ENCODE data around the gene EEF1E1.
"Not testable (repeated sequence)": the region's sequence is repeated elsewhere in the genome, so short reads cannot be mapped to it uniquely, and the experiment has no call there.

The EEF1E1 gene

DNA sequence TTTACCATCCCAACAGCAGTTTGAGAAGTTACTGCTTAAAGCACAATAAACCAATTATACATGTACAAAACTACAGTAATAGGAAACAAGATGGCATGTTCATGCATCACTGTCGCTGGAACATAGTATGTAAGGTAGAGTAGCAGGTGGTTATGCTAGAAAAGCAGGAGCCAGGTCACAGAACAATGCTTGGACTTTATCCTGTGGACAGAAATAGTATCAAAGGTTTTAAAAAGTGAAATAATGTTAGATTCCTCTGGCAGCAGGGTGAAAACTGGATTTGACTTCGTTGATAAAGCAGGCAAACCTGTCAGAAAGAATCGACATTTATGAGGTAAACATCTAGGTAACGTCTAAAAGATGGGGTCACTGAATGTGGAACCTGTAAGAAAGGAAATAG lies 40.6 kb downstream of the EEF1E1 start:
- DNase-seq, result no peak

DNA sequence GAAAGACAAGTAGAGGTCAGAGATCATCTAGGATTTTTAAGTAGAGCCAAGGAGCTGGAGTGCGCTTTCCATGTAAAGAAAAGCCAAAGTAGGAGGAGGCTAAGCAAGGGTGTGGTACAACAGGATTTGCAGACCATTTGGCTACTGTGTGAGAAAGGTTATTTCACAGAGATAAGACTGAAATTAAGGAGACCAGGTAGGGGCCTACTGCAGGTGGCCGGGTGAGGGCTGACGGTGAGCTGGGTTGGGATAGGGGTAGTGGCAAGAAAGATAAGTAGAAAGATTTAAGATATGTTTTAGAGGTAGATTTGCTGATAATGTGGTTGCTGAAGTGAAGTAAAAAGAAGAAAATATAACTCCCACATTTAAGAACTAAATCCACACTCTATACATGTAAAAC lies 42.0 kb downstream of the EEF1E1 start:
- no peak for DNase-seq

DNA sequence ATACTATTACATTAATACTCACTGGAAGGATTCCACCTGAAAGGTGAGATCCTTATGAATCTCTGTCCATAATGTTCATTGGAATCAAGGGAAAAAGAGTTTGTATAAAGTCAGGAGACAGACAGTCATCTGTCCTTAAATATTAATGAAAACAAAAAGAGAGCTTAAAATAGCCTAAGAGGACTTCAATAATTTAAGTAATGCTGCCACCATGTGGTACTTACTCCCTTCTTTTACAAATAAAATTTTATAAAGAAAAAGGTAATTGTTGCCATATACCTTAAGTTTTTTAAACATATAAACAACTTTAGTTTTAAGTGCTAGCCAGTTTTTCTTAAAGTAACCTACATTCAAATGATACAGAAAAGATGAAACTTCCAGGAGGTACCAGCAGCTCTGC lies 43.2 kb downstream of the EEF1E1 start:
- no peak for DNase-seq

DNA sequence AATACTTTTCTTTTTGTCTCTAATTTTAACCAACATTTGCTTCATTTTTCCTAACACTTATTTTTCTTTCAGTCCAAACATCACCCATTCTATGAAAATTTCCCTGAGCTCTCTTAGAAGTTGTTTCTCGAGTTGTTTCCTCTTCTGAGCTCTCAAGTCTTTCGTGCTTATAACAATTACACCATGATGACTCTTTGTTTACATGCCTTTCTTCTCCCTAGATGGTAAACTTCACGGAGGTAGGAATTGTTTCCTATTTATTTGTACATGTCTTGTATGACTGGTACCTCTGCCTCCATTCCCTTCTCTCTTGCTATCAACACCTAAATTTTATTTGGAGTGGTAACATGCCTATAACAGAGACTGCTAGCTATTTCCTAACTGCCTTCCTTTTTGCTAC lies 44.6 kb downstream of the EEF1E1 start:
- no peak for DNase-seq

DNA sequence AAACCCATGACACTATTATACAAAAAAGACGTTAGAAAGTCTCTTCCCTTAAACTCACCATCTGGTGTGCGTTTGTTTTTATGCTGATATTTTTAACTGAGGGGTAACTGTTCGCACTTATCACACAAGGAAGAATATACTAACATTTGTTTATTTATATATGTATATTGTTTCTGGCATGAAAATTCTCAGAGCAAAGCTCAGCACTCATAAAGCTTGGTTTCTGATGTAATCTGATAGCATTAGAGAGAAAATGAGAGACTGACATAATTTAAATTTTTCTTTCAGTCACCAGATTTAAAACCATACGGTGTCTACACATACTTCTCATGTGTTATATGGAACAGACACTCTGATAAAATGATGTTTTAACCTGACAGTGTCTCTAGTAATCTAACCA lies 45.1 kb downstream of the EEF1E1 start:
- DNase-seq, result no peak

DNA sequence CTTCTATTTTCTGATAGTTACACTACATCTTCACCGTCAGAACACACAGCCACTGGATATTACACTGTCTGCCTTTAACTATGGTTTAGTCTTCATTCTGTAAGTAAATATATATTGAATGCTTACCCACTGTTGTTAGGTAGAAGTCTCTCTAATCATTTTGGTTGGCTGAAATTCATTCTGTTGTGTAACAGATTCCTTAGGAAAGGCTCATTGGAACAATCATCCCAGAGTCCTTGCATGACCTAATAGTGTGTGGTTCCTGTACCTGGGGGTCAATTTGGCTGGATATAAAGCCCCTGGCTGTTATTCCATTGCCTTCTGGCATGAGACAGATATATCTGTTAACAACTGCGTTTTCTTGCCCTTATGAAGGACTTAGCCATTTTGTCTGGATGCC lies 48.1 kb downstream of the EEF1E1 start:
- DNase-seq, result no peak

DNA sequence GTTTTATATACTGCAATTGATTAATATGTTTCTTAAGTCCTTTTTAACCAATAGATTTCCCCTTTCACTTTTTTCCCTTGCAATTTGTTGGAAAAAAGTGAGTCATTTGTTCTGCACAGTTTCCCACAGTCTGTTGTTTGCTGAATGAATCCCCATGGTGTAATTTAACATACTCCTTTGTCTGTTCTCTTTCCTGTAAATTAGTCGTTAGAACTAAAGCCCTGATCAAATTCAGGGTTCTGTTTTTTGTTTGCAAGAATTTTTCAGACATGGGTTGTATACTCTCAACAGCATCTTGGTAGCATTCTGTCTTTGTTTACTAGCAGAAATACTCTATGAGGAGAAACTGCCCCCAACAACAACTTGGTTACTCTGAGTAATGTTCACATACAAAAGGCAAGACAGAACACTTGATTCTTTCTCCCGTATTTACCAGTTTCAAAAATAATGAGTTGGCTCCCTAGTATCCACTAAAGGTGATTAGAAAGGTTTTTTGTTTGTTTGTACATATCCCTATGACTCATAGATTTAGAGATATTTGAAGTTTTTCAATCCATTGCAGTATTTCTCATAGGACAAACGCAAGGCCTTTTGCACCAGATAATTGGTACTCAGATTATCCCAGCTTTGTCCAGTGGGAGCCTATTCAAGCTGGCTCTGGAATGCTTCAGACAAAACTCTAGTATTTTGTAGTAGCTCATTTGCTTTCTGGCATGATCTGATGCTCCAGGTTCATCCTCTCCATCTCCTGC lies 54.6 kb downstream of the EEF1E1 start:
- DNase-seq, result no peak

DNA sequence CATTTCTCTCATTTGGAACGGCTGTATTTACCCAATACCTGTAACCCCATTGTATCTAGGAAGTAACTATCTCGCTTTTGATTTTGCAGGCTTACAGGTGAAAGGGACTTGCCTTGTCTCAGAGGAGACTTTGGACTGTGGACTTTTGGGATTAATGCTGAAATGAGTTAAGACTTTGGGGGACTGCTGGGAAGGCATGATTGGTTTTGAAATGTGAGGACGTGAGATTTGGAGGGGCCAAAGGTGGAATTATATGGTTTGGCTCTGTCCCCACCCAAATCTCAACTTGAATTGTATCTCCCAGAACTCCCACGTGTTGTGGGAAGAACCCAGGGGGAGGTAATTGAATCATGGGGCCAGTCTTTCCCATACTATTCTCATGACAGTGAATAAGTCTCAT lies 56.6 kb downstream of the EEF1E1 start:
- DNase-seq, result not testable (repeated sequence)

DNA sequence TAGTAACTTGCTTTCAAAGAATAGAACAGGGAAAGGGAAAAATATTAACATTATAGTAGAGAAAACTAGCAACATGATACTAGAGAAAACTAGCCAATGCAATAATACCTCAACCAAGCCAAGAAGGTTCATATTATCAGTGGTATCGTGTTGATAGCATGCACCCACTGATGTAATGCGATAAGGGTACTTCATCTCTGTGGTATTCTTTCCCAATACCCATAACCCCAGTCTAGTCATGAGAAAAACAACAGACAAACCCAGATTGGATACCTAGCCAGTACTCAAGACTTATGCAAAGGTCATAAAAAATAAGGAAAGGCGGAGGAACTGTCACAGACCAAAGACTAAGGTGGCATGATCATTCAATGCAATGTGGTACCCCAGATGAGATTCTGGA lies 59.1 kb downstream of the EEF1E1 start:
- DNase-seq, result no peak

DNA sequence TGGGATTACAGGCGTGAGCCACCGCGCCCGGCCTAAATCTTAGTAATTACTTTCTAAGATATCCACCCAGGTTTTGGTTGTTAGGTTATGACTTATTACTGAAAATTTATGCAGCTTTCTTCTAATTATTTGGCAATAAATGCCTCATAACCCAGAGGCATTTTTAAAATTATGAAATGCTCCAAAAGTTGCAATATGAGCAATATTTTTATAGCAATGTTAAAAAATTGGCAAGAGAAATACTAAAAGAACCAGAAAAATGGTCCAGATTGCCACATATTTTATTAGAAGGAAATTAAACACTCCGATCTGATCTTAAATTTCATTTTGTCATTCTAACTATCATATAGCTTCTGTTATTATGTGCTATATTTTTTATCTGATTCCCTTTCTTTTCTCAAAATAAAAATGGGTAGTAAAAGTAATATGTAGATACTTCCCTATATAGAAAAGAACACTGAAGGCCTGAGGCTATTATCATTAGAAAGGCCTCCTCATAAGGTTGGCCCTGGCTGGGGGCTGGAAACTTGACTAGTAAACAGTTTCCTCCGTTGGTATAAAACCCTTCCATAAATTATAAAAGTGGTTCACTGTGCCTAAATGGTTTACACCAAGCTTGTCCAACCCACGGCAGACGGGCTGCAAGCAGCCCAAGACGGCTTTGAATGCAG lies 60.3 kb downstream of the EEF1E1 start:
- DNase-seq, result no peak

DNA sequence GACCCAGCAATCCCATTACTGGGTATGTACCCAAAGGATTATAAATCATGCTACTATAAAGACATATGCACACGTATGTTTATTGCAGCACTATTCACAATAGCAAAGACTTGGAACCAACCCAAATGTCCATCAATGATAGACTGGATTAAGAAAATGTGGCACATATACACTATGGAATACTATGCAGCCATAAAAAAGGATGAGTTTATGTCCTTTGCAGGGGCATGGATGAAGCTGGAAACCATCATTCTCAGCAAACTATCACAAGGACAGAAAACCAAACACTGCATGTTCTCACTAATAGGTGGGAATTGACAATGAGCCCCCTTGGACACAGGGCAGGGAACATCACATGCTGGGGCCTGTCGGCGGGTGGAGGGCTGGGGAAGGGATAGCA lies 68.2 kb downstream of the EEF1E1 start:
- not testable (repeated sequence) for DNase-seq

DNA sequence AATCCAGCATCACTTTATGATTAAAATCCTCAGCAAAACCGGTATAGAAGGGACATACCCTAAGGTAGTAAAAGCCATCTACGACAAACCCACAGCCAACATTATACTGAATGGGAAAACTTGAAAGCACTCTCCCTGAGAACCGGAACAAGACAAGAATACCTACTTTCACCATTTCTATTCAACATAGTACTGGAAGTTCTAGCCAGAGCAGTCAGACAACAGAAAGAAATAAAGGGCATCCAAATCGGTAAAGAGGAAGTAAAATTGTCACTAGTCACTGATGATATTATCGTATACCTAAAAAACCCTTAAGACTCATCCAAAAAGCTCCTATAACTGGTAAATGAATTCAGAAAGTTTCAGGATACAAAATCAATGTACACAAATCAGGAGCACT lies 71.4 kb downstream of the EEF1E1 start:
- DNase-seq, result no peak

Data from activated naive CD4-positive, alpha-beta T cell (primary cell).